Nephron progenitor cell (in vitro differentiated cells): ENCODE results near the gene CPXM2.
A peak's percentile ranks its signal among the peaks of the same experiment; 100 is the strongest.
"Not testable (repeated sequence)": the region's sequence is repeated elsewhere in the genome, so short reads cannot be mapped to it uniquely, and the experiment has no call there.

Experiments
- DNase-seq: peaks from one replicate; pipeline ENCODE4 v3.0.0; 2021
- H3K27ac Mint-ChIP-seq: 2 replicates; pipeline ENCODE4 v1.8.0; 2021; ENCODE audit warnings: mild to moderate bottlenecking, moderate library complexity, mixed read lengths
- H3K27me3 Mint-ChIP-seq: 2 replicates; pipeline ENCODE4 v1.8.0; 2021; ENCODE audit warnings: mild to moderate bottlenecking, low read depth, mixed read lengths; ENCODE audit not compliant: poor library complexity
- H3K36me3 Mint-ChIP-seq: 2 replicates; pipeline ENCODE4 v1.8.0; 2021; ENCODE audit warnings: low read depth, mixed read lengths
- H3K4me1 Mint-ChIP-seq: 2 replicates; pipeline ENCODE4 v1.8.0; 2021; ENCODE audit warnings: mixed read lengths
- H3K4me3 Mint-ChIP-seq: 2 replicates; pipeline ENCODE4 v1.8.0; 2021; ENCODE audit warnings: mild to moderate bottlenecking, moderate library complexity, mixed read lengths
- H3K9me3 Mint-ChIP-seq: 2 replicates; pipeline ENCODE4 v1.8.0; 2021; ENCODE audit warnings: mild to moderate bottlenecking, moderate library complexity, mixed read lengths
- TF ChIP-seq, protein P1 (sequence below): fragments of 200-600 bp; sonication (generic); IDR thresholded peaks from 2 replicates; pipeline ENCODE4 v1.5.0; 2021; ENCODE audit warnings: antibody characterized with exemption

The CPXM2 gene

GRCh38 chr10:123744224-123744536 is 147.4 kb downstream of the CPXM2 start:
- peaks cover 40% of the 10 kb centered on the region for H3K4me1 Mint-ChIP-seq
- peaks cover 16% of the 10 kb centered on the region for H3K27me3 Mint-ChIP-seq
- no peak for DNase-seq
- TF ChIP-seq, protein P1, sequence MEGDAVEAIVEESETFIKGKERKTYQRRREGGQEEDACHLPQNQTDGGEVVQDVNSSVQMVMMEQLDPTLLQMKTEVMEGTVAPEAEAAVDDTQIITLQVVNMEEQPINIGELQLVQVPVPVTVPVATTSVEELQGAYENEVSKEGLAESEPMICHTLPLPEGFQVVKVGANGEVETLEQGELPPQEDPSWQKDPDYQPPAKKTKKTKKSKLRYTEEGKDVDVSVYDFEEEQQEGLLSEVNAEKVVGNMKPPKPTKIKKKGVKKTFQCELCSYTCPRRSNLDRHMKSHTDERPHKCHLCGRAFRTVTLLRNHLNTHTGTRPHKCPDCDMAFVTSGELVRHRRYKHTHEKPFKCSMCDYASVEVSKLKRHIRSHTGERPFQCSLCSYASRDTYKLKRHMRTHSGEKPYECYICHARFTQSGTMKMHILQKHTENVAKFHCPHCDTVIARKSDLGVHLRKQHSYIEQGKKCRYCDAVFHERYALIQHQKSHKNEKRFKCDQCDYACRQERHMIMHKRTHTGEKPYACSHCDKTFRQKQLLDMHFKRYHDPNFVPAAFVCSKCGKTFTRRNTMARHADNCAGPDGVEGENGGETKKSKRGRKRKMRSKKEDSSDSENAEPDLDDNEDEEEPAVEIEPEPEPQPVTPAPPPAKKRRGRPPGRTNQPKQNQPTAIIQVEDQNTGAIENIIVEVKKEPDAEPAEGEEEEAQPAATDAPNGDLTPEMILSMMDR, result no peak
- H3K9me3 Mint-ChIP-seq, result no peaks in the 10 kb centered on the region
- H3K36me3 Mint-ChIP-seq, result no peaks in the 10 kb centered on the region
- H3K27ac Mint-ChIP-seq, result no peak overlapping the region
- no peak overlapping the region for H3K4me3 Mint-ChIP-seq

DNA sequence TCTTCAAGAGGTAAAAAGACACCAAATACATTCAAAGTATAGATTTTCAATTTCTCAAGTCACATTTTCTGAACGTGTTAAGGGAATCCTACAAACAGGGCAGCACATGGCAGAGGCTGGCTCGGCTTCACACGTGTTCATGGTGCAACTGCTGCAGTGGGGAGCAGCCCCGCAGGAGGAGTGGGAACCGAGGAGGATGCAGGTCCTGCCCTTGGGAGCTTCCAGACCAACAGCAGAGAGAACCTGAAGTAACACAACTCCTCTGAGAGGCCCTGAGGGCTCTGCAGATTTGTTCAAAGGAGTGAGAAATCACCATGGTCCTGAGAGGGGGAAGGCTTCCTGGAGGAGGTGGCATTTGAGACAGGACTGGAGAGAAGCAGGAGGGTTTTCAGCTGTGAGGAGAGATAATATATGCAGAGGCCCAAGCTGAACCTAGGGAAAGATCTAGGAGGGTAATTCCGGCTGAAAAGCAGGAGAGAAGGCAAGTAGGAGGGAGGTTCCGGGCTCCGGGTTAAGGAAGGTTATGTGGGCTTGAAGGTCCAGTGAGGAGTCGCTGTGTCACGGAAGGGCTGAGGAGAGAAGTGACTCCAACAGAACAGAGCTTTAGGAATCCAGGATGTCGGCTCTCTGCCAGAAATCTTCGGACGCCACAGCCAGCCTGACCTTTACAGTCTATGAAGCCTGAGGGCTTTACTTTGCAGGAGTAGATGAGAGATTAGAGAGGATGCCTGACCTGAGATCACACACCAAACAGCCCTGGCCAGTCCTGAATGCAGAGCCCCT is 148.0 kb downstream of the CPXM2 start:
- TF ChIP-seq, protein P1, result no peak
- no peaks in the 10 kb centered on the region for H3K36me3 Mint-ChIP-seq
- H3K4me3 Mint-ChIP-seq, result peak overlapping the region; percentile 58
- H3K27ac Mint-ChIP-seq, result no peak overlapping the region
- H3K9me3 Mint-ChIP-seq, result no peaks in the 10 kb centered on the region
- DNase-seq, result no peak
- H3K4me1 Mint-ChIP-seq, result peaks cover 36% of the 10 kb centered on the region
- peaks cover 16% of the 10 kb centered on the region for H3K27me3 Mint-ChIP-seq

DNA sequence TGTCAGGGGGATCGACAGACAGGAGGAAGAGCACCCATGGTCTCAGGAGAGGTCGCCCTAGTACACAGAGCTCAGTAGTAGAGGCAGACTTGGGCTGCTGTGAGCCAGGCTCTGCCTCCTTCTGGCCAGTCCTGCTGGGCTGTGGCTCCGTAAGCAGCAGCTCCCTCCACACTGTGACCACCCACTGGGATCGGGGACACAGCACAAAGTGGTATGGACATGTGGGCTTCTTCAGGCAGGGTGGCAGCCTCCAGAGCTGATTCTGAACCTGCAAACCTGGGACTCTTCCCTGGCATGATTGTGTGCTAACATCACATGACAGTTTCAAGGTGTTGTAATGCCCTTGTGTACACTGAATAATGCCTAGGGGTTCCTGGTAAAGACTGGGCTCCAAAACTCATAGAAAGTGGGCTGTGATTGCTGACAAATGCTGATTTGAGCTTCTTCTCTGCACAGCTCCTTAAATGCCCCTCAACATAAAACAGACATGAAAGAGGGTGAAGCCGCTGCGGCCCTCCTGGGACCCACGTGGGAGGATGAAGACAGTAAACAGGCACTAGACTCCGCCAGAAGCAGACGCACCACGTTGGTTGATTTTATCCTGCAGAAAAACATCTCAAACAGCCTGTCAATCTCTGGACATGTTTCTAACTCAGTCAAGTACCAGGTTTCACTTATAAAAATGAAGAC is 148.7 kb downstream of the CPXM2 start:
- Mint-ChIP-seq H3K9me3 (no peaks in the 10 kb centered on the region), H3K27me3 (peaks cover 13% of the 10 kb centered on the region), H3K36me3 (no peaks in the 10 kb centered on the region), H3K4me1 (peaks cover 29% of the 10 kb centered on the region), H3K4me3 (no peak overlapping the region), H3K27ac (no peak overlapping the region)
- TF ChIP-seq, protein P1, result no peak
- no peak for DNase-seq

DNA sequence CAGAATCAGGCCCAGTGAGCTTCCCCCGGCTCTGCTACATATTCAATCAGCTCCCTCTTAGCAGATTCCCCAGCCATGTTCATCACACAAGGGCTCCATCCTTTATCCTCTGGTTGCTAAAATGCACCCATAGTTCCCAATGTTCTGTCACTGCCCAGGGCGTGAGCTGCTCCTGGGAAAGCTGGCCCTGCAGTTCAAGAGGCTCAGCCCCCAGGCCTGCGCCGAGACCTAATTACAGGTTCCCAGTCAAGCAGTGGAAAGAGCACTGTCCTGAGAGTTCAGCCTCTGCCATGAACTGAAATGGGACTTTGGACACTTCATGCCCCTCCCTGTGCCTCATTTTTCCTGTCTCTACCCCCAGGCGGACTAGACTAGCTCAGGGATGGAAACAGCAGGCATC is 149.9 kb downstream of the CPXM2 start:
- H3K9me3 Mint-ChIP-seq, result no peaks in the 10 kb centered on the region
- H3K36me3 Mint-ChIP-seq, result no peaks in the 10 kb centered on the region
- TF ChIP-seq, protein P1, result no peak
- H3K4me3 Mint-ChIP-seq, result no peak overlapping the region
- no peak for DNase-seq
- H3K27ac Mint-ChIP-seq, result no peak overlapping the region
- H3K4me1 Mint-ChIP-seq, result peaks cover 21% of the 10 kb centered on the region
- H3K27me3 Mint-ChIP-seq, result peaks cover 7% of the 10 kb centered on the region

- TF ChIP-seq, protein P1, result no peak
- Mint-ChIP-seq H3K9me3 (peaks cover 2% of the 10 kb centered on the region), H3K4me1 (peaks cover 15% of the 10 kb centered on the region), H3K27ac (no peak overlapping the region), H3K36me3 (no peaks in the 10 kb centered on the region), H3K27me3 (peaks cover 7% of the 10 kb centered on the region), H3K4me3 (no peak overlapping the region)
- DNase-seq, result no peak
Observed at GRCh38 chr10:123741146-123741545, 150.5 kb downstream of the CPXM2 start.

- H3K4me3 Mint-ChIP-seq, DNase-seq, H3K27me3 Mint-ChIP-seq, H3K4me1 Mint-ChIP-seq, H3K27ac Mint-ChIP-seq, H3K36me3 Mint-ChIP-seq: not testable (repeated sequence)
- peaks cover 17% of the 10 kb centered on the region for H3K9me3 Mint-ChIP-seq
Observed at GRCh38 chr10:123736917-123737316, 154.7 kb downstream of the CPXM2 start.
